Astrocyte (in vitro differentiated cells and primary cell): ENCODE data around the gene CA5B.

Experiments used
- EZH2 ChIP-seq: IDR thresholded peaks from 2 replicates; pipeline ENCODE4 v1.6.1; 2012; ENCODE audit warnings: mild to moderate bottlenecking, low read length, inconsistent platforms; ENCODE audit not compliant: insufficient read depth
- TF ChIP-seq, protein P1 (sequence below): IDR thresholded peaks from 2 replicates; pipeline ENCODE4 v1.5.1; 2011; ENCODE audit warnings: low read depth, mild to moderate bottlenecking, inconsistent platforms, low read length, moderate library complexity; ENCODE audit not compliant: insufficient read depth

DNA sequence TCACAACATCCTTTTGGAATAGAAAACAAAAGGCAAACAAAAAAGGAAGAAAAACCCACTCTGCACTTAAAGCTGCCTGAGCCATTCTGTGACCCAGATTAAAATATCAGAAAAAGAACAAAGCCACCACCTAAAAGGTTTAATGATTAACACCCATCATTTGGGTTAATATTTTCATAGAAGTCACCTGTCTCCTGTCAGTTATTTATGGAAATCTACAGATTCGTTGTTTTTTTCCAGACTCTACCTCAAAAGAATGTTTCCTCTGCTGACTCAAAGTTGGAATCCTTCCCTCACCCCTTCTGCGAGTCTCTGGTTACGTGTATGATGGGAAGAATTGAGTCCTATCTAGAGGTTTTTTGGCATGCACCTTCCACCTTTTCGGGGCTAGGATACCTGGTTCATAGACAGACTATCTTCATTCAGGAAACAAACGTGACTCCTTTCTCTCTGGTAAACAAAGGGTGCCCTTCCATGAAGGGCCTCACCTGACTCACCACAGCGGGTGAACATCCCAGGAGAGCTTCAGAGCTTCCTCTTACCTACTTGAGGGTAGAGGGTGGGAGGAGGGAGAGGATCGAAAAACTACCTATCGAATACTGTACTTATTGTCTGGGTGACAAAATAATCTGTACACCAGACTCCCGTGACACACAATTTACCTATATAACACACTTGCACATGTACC is 19.6 kb upstream of the CA5B start:
- TF ChIP-seq EZH2: no peak
- TF ChIP-seq, protein P1, sequence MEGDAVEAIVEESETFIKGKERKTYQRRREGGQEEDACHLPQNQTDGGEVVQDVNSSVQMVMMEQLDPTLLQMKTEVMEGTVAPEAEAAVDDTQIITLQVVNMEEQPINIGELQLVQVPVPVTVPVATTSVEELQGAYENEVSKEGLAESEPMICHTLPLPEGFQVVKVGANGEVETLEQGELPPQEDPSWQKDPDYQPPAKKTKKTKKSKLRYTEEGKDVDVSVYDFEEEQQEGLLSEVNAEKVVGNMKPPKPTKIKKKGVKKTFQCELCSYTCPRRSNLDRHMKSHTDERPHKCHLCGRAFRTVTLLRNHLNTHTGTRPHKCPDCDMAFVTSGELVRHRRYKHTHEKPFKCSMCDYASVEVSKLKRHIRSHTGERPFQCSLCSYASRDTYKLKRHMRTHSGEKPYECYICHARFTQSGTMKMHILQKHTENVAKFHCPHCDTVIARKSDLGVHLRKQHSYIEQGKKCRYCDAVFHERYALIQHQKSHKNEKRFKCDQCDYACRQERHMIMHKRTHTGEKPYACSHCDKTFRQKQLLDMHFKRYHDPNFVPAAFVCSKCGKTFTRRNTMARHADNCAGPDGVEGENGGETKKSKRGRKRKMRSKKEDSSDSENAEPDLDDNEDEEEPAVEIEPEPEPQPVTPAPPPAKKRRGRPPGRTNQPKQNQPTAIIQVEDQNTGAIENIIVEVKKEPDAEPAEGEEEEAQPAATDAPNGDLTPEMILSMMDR: no peak
